DOHH2 (cell line): ENCODE results near the gene SIDT1.

Experiments
- H3F3A ChIP-seq: fragments of 200-600 bp; sonication (generic), shearing (Covaris generic); 2 replicates; pipeline ENCODE4 v1.6.0; 2016; ENCODE audit warnings: antibody characterized with exemption, mild to moderate bottlenecking; ENCODE audit not compliant: control insufficient read depth, insufficient read depth
- H3K27ac ChIP-seq: fragments of 200-600 bp; sonication (generic); 2 replicates; pipeline ENCODE4 v1.5.1; 2014; ENCODE audit warnings: low read depth, mild to moderate bottlenecking, low read length, moderate library complexity
- H3K27me3 ChIP-seq: fragments of 200-600 bp; sonication (generic); 2 replicates; pipeline ENCODE4 v1.6.1; 2014; ENCODE audit warnings: mild to moderate bottlenecking, low read length, mixed read lengths; ENCODE audit not compliant: control insufficient read depth
- H3K36me3 ChIP-seq: fragments of 200-600 bp; sonication (generic); 2 replicates; pipeline ENCODE4 v1.6.1; 2014; ENCODE audit warnings: mild to moderate bottlenecking, low read length, moderate library complexity, mixed read lengths; ENCODE audit not compliant: control insufficient read depth
- H3K4me1 ChIP-seq: fragments of 200-600 bp; sonication (generic); 2 replicates; pipeline ENCODE4 v1.6.1; 2014; ENCODE audit warnings: mild to moderate bottlenecking, low read length, mixed read lengths; ENCODE audit not compliant: control insufficient read depth
- H3K4me2 ChIP-seq: fragments of 200-600 bp; sonication (generic); 2 replicates; pipeline ENCODE4 v1.6.0; 2014; ENCODE audit warnings: mild to moderate bottlenecking, low read length, moderate library complexity
- H3K4me3 ChIP-seq: fragments of 200-600 bp; sonication (generic); 2 replicates; pipeline ENCODE4 v1.5.1; 2014; ENCODE audit warnings: mild to moderate bottlenecking, low read length, mixed read lengths
- H3K79me2 ChIP-seq: fragments of 200-600 bp; sonication (generic); 2 replicates; pipeline ENCODE4 v1.6.1; 2014; ENCODE audit warnings: mild to moderate bottlenecking, low read length, mixed read lengths; ENCODE audit not compliant: control insufficient read depth
- H3K9me2 ChIP-seq: fragments of 200-600 bp; sonication (generic); replicated peaks from 2 replicates; pipeline ENCODE4 v1.6.1; 2014; ENCODE audit warnings: mild to moderate bottlenecking, low read length, mixed read lengths; ENCODE audit not compliant: control insufficient read depth
- H3K9me3 ChIP-seq: fragments of 200-600 bp; sonication (generic); 2 replicates; pipeline ENCODE4 v1.6.1; 2014; ENCODE audit warnings: antibody characterized with exemption, low read length, mixed read lengths; ENCODE audit not compliant: control insufficient read depth, insufficient read depth
- H4K20me1 ChIP-seq: fragments of 200-600 bp; sonication (generic); 2 replicates; pipeline ENCODE4 v1.6.0; 2014; ENCODE audit warnings: low read depth, mild to moderate bottlenecking, antibody characterized with exemption, low read length, moderate library complexity; ENCODE audit not compliant: control insufficient read depth, insufficient read depth
- CTCF ChIP-seq: fragments of 200-600 bp; sonication (generic); IDR thresholded peaks from one replicate; pipeline ENCODE4 v1.5.1; 2014; ENCODE audit warnings: antibody characterized with exemption, mild to moderate bottlenecking, low read depth, low read length; ENCODE audit not compliant: poor library complexity, severe bottlenecking
- EZH2phosphoT487 ChIP-seq: fragments of 200-600 bp; sonication (generic); IDR thresholded peaks from 2 replicates; pipeline ENCODE4 v1.6.1; 2017; ENCODE audit warnings: borderline replicate concordance, mild to moderate bottlenecking, antibody characterized with exemption, low read length, moderate library complexity, mixed read lengths

The SIDT1 gene

DNA sequence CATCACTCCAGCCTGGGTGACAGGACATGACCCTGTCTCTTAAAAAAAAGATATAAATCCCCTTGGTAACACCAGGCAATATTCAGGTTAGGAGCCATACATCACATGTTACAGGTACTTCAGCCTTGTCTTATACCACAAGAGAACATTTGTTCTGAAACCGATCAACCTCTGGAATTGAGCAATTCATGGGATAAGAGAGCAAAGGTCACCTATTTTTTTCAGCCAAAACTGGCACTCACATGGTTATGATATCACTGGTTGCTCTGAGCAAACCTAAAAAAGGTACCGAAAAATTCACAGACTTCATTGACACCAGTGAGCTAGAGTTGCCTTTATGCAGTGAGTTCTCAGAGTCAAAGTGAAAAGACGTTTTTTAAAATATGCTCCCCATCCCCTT, 26.5 kb upstream of the SIDT1 start:
- TF ChIP-seq EZH2phosphoT487 = no peak
- TF ChIP-seq CTCF = no peak
- Histone ChIP-seq H3K27ac (no peak overlapping the region), H3K27me3 (no peaks in the 10 kb centered on the region), H3K9me2 (no peaks in the 10 kb centered on the region), H3K79me2 (peaks cover 35% of the 10 kb centered on the region), H3K4me3 (no peak overlapping the region), H3K4me1 (peaks cover 7% of the 10 kb centered on the region), H3K9me3 (peaks cover 4% of the 10 kb centered on the region; the same call in 1 of the 2 replicates), H3K4me2 (no peak overlapping the region), H3K36me3 (peaks cover 14% of the 10 kb centered on the region), H3F3A (no peaks in the 10 kb centered on the region), H4K20me1 (no peaks in the 10 kb centered on the region)

DNA sequence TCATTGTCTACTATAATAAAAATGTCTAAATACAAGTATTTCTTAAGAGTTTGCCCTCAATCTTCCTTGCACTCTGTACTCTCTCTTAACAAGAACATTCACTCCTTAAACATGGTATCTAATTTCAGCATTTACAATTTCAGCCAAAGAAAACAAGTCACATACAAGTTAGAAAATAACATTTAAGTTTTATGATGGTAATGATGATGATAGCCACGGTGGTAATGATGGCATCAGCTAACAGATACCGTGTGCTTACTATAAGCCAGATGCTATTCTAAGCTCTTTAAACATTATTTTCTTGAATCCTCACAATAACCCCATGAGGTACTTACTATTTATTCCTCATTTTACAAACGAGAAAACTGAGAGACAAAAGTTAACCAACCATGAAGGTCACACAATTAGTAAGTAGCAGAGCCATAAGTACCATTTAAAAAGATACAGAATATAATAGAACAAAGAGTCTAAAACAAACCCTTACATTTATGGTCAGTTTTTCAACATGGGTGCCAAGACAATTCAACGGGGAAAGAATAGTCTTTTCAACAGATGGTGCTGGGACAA, 24.8 kb upstream of the SIDT1 start:
- Histone ChIP-seq H3K79me2 (peaks cover 47% of the 10 kb centered on the region), H3K9me3 (peaks cover 4% of the 10 kb centered on the region; the same call in 1 of the 2 replicates), H3K27ac (no peak overlapping the region), H4K20me1 (no peaks in the 10 kb centered on the region), H3F3A (no peaks in the 10 kb centered on the region), H3K27me3 (no peaks in the 10 kb centered on the region), H3K4me1 (peaks cover 7% of the 10 kb centered on the region), H3K4me2 (no peak overlapping the region), H3K9me2 (no peaks in the 10 kb centered on the region), H3K36me3 (peaks cover 9% of the 10 kb centered on the region), H3K4me3 (no peak overlapping the region)
- no peak for TF ChIP-seq EZH2phosphoT487
- no peak for TF ChIP-seq CTCF

DNA sequence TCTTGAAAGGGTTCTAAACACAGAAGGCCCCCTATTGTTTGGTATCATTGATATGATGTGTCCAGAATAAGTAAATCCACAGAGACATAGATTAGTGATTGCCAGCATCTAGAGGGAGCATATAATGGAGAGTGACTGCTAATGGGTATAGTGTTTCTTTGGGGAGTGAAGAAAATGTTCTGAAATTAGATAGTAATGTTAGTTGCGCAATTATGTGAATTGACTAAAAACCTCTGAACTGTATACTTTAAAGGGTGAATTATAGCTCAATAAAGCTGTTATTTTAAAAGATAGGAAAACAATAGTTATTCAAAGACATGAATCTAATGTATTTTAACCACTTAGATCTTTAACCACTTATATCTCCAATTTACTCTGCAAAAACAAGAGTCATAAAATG, 23.4 kb upstream of the SIDT1 start:
- H3K9me3 ChIP-seq = peaks cover 4% of the 10 kb centered on the region; the same call in 1 of the 2 replicates
- H4K20me1 ChIP-seq = no peaks in the 10 kb centered on the region
- H3K4me1 ChIP-seq = peaks cover 14% of the 10 kb centered on the region
- H3K9me2 ChIP-seq = no peaks in the 10 kb centered on the region
- peaks cover 9% of the 10 kb centered on the region for H3K36me3 ChIP-seq
- H3F3A ChIP-seq = no peaks in the 10 kb centered on the region
- no peak overlapping the region for H3K4me3 ChIP-seq
- H3K4me2 ChIP-seq = no peak overlapping the region
- no peaks in the 10 kb centered on the region for H3K27me3 ChIP-seq
- TF ChIP-seq CTCF (no peak), EZH2phosphoT487 (no peak)
- no peak overlapping the region for H3K27ac ChIP-seq
- peaks cover 60% of the 10 kb centered on the region for H3K79me2 ChIP-seq
